Measurements from ENCODE around the gene CNTNAP2.

GRCh38 chr7:147700702-147701101, 1584.1 kb downstream of the CNTNAP2 start:
- TF ChIP-seq CTCF (conservative IDR thresholded peaks at IDR 0.05; ENCODE audit: low read length), result no peak
- no peak for TF ChIP-seq EZH2phosphoT487 (IDR thresholded peaks at IDR 0.05; ENCODE audit: borderline replicate concordance, low read depth, low read length)
